HepG2 (cell line): ENCODE data around the gene TMEM271. TPM values are rescaled to one million over a fixed set of nuclear protein-coding genes. Genes with fewer than 3 reads are reported as not detected.

Experiments used
- ATAC-seq: fragments of 200-7000 bp; cut with Tn5 transposase; 3 replicates; pipeline ENCODE4 v1.9.1; 2020; ENCODE audit warnings: mild to moderate bottlenecking, moderate library complexity
- Bru-seq: library from RNA; stranded (reverse); fragments of 400-500 nt; gene quantifications from one replicate; lab custom pipeline; 2021; lab: Mats Ljungman, UMichigan
- BruChase-seq, 2 experiments: library from RNA; stranded (reverse); fragments of 400-500 nt; gene quantifications; one replicate each; lab custom pipeline; 2021; lab: Mats Ljungman, UMichigan
- BruUV-seq: library from RNA; stranded (reverse); fragments of 400-500 nt; replicated peaks from 2 replicates; lab custom pipeline; 2021; lab: Mats Ljungman, UMichigan
- CTCF ChIA-PET: fragments of 300-600 bp; formaldehyde crosslinking; extraction: SDS; loops from one replicate; lab custom pipeline; 2021; ENCODE audit warnings: low total read pairs, inconsistent platforms, low intra/inter-chr PET ratio; lab: Yijun Ruan, JAX
- POLR2A ChIA-PET: fragments of 350-600 bp; sonication (Branson Sonifier 250); formaldehyde crosslinking; loops from one replicate; lab custom pipeline; 2020; ENCODE audit warnings: antibody characterized with exemption, inconsistent platforms; lab: Yijun Ruan, JAX
- DNase-seq: peaks from one replicate; pipeline ENCODE4 v3.0.0-alpha.2; 2015; ENCODE audit warnings: low spot score
- FAIRE-seq: peaks from 3 replicates; lab custom pipeline; 2011; peaks lifted over from hg19 to GRCh38; lab: Jason Lieb, UNC
- H2AFZ ChIP-seq: one replicate; pipeline ENCODE4 v1.6.1; 2011; ENCODE audit warnings: low read length, inconsistent platforms
- H3K27ac ChIP-seq: fragments of 300-600 bp; 3 replicates; pipeline ENCODE4 v1.8.0; 2011; ENCODE audit warnings: mixed run types, mild to moderate bottlenecking, mixed read lengths, low read length, inconsistent platforms; ENCODE audit not compliant: insufficient read depth; ENCODE audit errors: extremely low read length
- H3K27me3 ChIP-seq, 2 experiments: fragments of 200-600 bp in 1 of 2; 2 replicates in 1 of 2; 3 replicates in 1 of 2; pipeline versions ENCODE4 v1.6.0 to v1.8.0; 2011; ENCODE audit warnings: low read length in 2 of 2, mild to moderate bottlenecking in 2 of 2, moderate library complexity in 2 of 2, inconsistent platforms in 1 of 2; ENCODE audit not compliant: insufficient read depth in 2 of 2, control insufficient read depth in 1 of 2
- H3K36me3 ChIP-seq, 2 experiments: fragments of 200-600 bp in 1 of 2; replicated peaks in 1 of 2; 2 replicates in 1 of 2; 3 replicates in 1 of 2; pipeline versions ENCODE4 v1.5.1 to v1.8.0; 2011; ENCODE audit warnings: low read length in 2 of 2, inconsistent platforms in 1 of 2; ENCODE audit not compliant: insufficient read depth in 2 of 2, control insufficient read depth in 1 of 2
- H3K4me1 ChIP-seq: 2 replicates; pipeline ENCODE4 v1.5.1; 2012; ENCODE audit warnings: low read length, inconsistent platforms; ENCODE audit not compliant: insufficient read depth
- H3K4me2 ChIP-seq: 2 replicates; pipeline ENCODE4 v1.6.0; 2011; ENCODE audit warnings: low read depth, low read length, inconsistent platforms
- H3K4me3 ChIP-seq, 3 experiments: fragments of 200-600 bp in 1 of 3; sonication (generic), shearing (Covaris generic) in 1 of 3; replicated peaks in 1 of 3; 2 replicates each; pipeline ENCODE4 v1.5.1; 2011 to 2016; ENCODE audit warnings: low read length in 3 of 3, inconsistent platforms in 2 of 3, low read depth in 2 of 3, mild to moderate bottlenecking in 2 of 3, control low read depth in 1 of 3, mixed read lengths in 1 of 3; ENCODE audit not compliant: insufficient read depth in 1 of 3
- H3K79me2 ChIP-seq: one replicate; pipeline ENCODE4 v1.6.1; 2011; ENCODE audit warnings: low read length, inconsistent platforms; ENCODE audit not compliant: insufficient read depth
- H3K9ac ChIP-seq: 2 replicates; pipeline ENCODE4 v1.6.0; 2011; ENCODE audit warnings: mild to moderate bottlenecking, low read depth, low read length, inconsistent platforms; ENCODE audit not compliant: insufficient read depth
- H3K9me3 ChIP-seq: 2 replicates; pipeline ENCODE4 v1.5.1; 2012; ENCODE audit warnings: mild to moderate bottlenecking, low read length
- H4K20me1 ChIP-seq: 2 replicates; pipeline ENCODE4 v1.6.0; 2011; ENCODE audit warnings: inconsistent platforms, mild to moderate bottlenecking, low read length, moderate library complexity; ENCODE audit not compliant: insufficient read depth
- HNRNPK ChIP-seq: fragments of 200-400 bp; formaldehyde crosslinking; IDR thresholded peaks from 2 replicates; pipeline ENCODE4 v1.6.1; 2018; ENCODE audit warnings: low read length, low read depth, moderate library complexity, mild to moderate bottlenecking; ENCODE audit not compliant: poor library complexity, severe bottlenecking
- NCOA5 ChIP-seq: sonication (generic); formaldehyde crosslinking; IDR thresholded peaks from 2 replicates; pipeline ENCODE4 v1.4.0; 2020; ENCODE audit warnings: missing genetic modification reagents
- ZMYM4 ChIP-seq: sonication (generic); formaldehyde crosslinking; IDR thresholded peaks from 2 replicates; pipeline ENCODE4 v1.8.1; 2023; ENCODE audit warnings: mild to moderate bottlenecking, missing genetic modification reagents
- WGBS: methylation state at CpG from one replicate; pipeline ENCODE4 v1.1.6; 2017; ENCODE audit warnings: low lambda C conversion rate; 5-methylcytosine and 5-hydroxymethylcytosine counted together
- in situ Hi-C: cut with HindIII; loops from 2 replicates; pipeline ENCODE4 v1.10.0; 2017; ENCODE audit warnings: low pct_unique_long_range_greater_than_20kb; ENCODE audit not compliant: extremely low pct_ligation_motif_present
- intact Hi-C: fragments of 100-400 bp; cut with micrococcal nuclease; formaldehyde crosslinking; loops from one replicate; pipeline ENCODE4 v1.10.0; 2022; ENCODE audit not compliant: unreplicated experiment
- long read RNA-seq, 2 experiments: library from RNA in 1 of 2; library from polyadenylated mRNA in 1 of 2; stranded (forward) in 1 of 2; unstranded in 1 of 2; transcript quantifications; one replicate each; pipeline ENCODE4 v2.0.0, GENCODE V29; 2019 to 2022
- polyA minus RNA-seq, 3 experiments: library from RNA; depleted of rRNA, polyadenylated mRNA; stranded (reverse); fragments of >200 nt; gene quantifications; 2 replicates each; pipeline ENCODE4 v1.2.3, GENCODE V29; 2011; ENCODE audit warnings: low replicate concordance in 1 of 3
- polyA plus RNA-seq, 8 experiments: library from polyadenylated mRNA; depleted of rRNA in 3 of 8; stranded (reverse) in 7 of 8; unstranded in 1 of 8; fragments of >200 nt; fragmentation: Illumina TruSeq in 4 of 8; extraction: Trizol in 4 of 8; gene quantifications; 2 replicates each; pipeline versions ENCODE4 v1.2.1 to v1.2.3, GENCODE V29; 2011 to 2016; ENCODE audit warnings: low read depth in 4 of 8, missing spikeins in 1 of 8, mixed read lengths in 1 of 8; ENCODE audit not compliant: insufficient read depth in 1 of 8
- total RNA-seq, 5 experiments: library from RNA; depleted of rRNA; stranded (reverse); fragments of >200 nt; fragmentation: Illumina TruSeq; extraction: Trizol; gene quantifications; 2 replicates each; pipeline ENCODE4 v1.2.3, GENCODE V29; 2016; ENCODE audit warnings: low read depth in 1 of 5

TMEM271 gene
- total RNA-seq (2016; rRNA removed; fragmentation: Illumina TruSeq; extraction: Trizol) (not detected in 2 replicates), polyA plus RNA-seq (2011; rRNA removed) (not detected in 2 replicates), polyA minus RNA-seq (2011; rRNA and poly(A)+ RNA removed; ENCODE audit: low replicate concordance) (not detected in 2 replicates), Bru-seq, nascent RNA (not detected), BruChase-seq, experiment 1, labeled RNA remaining after a 6-hour chase (not detected), BruChase-seq, experiment 2, labeled RNA remaining after a 2-hour chase (not detected)
- total RNA-seq (2016; cell fraction: cytosol; rRNA removed; fragmentation: Illumina TruSeq; extraction: Trizol; ENCODE audit: low read depth) = not detected in 2 replicates
- total RNA-seq (2016; cell fraction: insoluble cytoplasmic fraction; rRNA removed; fragmentation: Illumina TruSeq; extraction: Trizol) = not detected in 2 replicates
- not detected in 2 replicates for total RNA-seq (2016; cell fraction: membrane; rRNA removed; fragmentation: Illumina TruSeq; extraction: Trizol)
- not detected in 2 replicates for total RNA-seq (2016; cell fraction: nucleus; rRNA removed; fragmentation: Illumina TruSeq; extraction: Trizol)
- polyA plus RNA-seq (2011; cell fraction: cytosol; rRNA removed) = 0.04 TPM in 1 of 2 replicates, not detected in the other
- polyA plus RNA-seq (2011; cell fraction: nucleus; rRNA removed) = not detected in 2 replicates
- polyA plus RNA-seq (2012) = 0.05 TPM in 1 of 2 replicates, not detected in the other
- not detected in 2 replicates for polyA plus RNA-seq (2016; cell fraction: cytosol; fragmentation: Illumina TruSeq; extraction: Trizol; ENCODE audit: low read depth)
- not detected in 2 replicates for polyA plus RNA-seq (2016; cell fraction: insoluble cytoplasmic fraction; fragmentation: Illumina TruSeq; extraction: Trizol; ENCODE audit: low read depth)
- not detected in 2 replicates for polyA plus RNA-seq (2016; cell fraction: membrane; fragmentation: Illumina TruSeq; extraction: Trizol; ENCODE audit: low read depth)
- polyA plus RNA-seq (2016; cell fraction: nucleus; fragmentation: Illumina TruSeq; extraction: Trizol; ENCODE audit: insufficient read depth, low read depth) = not detected in 2 replicates
- not detected in 2 replicates for polyA minus RNA-seq (2011; cell fraction: cytosol; rRNA and poly(A)+ RNA removed)
- not detected in 2 replicates for polyA minus RNA-seq (2011; cell fraction: nucleus; rRNA and poly(A)+ RNA removed)
- long read RNA-seq, experiment 1 = 0 reads
- long read RNA-seq, experiment 2, partial matches to known transcripts = 0 of 3 reads
- long read RNA-seq, experiment 2, other reads (novel, unspliced or antisense) = 0 of 3 reads

- in situ Hi-C loops = no loop called here
- Histone ChIP-seq H3K4me2 (peak within 1 kb of the TSS; percentile 71), H3K27me3 (peaks cover 17 to 61% of the 10 kb centered on the region in 2 experiments), H2AFZ (no peak within 1 kb of the TSS)
- 63% methylated on average over 60 of the region's 60 CpGs for WGBS
- TF ChIP-seq NCOA5 (CRISPR knock-in tag) (no peak), HNRNPK (peak; percentile 46), ZMYM4 (CRISPR knock-in tag) (no peak)
- TF ChIP-seq, all 625 proteins: peak for 1
- BruUV-seq = no TSS peak
- Histone ChIP-seq H3K27ac (no peak within 1 kb of the TSS), H3K4me1 (peaks cover 44% of the 10 kb centered on the region), H3K9ac (no peak within 1 kb of the TSS), H3K4me3 (peak within 1 kb of the TSS in 2 of 3 experiments; percentile 33 to 52; a peak in 3 of 6 replicates), H3K79me2 (no peaks in the 10 kb centered on the region), H3K36me3 (no peaks in the 10 kb centered on the region), H4K20me1 (no peaks in the 10 kb centered on the region), H3K9me3 (no peaks in the 10 kb centered on the region)
- DNase-seq (no peak), ATAC-seq (no peak), FAIRE-seq (no peak)
- intact Hi-C loops = no loop called here
- ChIA-PET POLR2A (no interaction called here), CTCF (no interaction called here)
Measured at GRCh38 chr4:576245-576821, at the start of gene TMEM271. Gene TMEM271, minus strand, starts transcription at chr4:576295. Its CDS starts 233 bp downstream, at chr4:576062.
